ENCODE measurements around the gene PRTN3.
"Not testable (repeated sequence)": the region's sequence is repeated elsewhere in the genome, so short reads cannot be mapped to it uniquely, and the experiment has no call there.

Gene PRTN3

DNA sequence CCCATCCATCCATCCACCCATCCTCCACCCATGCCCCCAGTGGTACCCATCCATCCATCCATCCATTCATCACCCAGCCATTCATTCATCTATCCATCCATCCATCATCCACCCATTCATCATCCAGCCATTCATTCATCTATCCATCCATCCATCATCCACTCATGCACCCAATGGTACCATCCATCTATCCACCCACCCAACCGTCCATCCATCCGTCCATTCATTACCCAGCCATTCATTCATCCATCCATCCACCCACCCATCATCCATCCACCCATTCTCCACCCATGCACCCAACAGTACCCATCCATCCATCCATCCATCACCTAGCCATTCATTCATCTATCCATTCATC, 24.3 kb upstream of the PRTN3 start:
- no peak for DNase-seq (ENCODE audit: low spot score)

DNA sequence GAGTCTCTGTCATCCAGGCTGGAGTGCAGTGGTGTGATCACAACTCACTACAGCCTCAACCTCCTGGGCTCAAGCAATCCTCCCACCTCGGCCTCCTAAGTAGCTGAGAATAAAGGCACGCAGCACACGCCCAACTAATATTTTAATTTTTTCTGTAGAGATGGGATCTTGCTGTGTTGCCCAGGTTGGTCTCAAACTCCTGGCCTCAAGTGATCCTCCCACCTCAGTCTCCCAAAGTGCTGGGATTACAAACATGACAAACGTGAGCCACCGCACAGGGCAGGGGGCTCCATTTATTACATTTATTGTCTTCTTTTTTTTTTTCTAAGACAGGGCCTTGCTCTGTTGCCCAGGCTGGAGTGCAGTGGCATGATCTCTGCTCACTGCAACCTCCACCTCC, 20.6 kb upstream of the PRTN3 start:
- not testable (repeated sequence) for DNase-seq (ENCODE audit: low spot score)

DNA sequence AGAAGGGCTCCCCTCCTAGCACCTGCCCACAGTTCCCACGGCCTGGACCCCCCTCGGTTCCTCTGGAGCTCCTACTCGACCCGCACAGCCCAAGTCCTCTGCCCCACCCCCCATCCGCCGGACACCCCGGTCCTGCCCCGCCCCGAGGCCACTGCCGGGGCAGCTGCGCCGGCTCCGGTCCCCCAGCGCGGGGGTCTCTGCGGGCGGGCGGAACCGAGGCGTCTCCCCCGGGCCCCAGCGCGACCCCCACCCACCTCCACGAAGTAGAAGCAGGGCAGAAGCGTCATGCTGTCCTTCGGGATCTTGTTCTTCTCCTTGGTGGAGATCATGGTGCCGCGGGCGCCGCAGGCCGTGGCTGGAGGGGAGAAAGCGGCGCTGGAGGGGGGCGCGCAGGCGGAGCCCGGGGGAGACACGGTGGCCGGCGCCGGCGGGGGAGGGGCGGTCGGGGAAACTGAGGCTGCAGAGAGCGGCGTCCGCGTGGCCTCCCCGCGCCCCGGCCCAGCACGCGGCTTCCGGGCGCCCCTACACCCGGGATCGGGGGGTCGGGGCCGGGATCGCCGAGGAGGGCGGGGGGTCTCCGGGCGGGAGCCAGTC, 19.5 kb upstream of the PRTN3 start:
- DNase-seq (ENCODE audit: low spot score): no peak

DNA sequence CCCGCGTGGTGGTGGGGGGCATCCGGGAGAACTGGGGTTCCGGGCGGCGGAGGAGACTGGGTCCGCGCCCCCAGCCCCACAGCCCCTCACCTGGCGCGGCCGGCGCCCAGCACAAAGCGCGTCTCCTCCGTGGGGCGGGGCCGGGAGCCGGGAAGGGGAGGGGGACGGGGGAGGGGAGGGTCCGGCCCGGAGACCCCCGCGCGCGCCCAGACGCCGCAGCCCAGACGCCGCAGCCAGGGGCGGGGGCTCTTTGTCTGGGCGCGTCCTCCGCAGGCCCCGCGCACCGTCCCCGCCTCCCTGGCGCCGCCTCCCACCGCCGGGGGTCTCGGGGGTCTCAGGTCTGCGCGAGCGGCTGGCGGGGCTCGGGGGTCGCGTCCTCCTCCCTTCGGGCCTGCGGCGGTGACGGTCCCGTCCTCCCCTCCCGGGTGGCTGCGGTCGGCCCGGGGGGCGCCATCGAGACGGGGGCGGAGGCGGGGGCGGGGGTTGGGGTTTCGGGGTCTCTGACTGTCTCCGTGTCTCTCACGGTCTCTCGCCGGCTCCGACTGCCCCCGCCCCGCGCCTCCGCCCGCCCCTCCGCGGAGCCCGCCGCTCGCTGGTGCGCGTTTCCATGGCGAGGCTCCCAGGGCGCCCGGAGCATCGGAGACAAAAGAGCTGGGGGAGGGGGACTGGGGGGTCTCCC, 18.8 kb upstream of the PRTN3 start, which contains the start of gene PLPPR3:
TSS of gene PLPPR3 (minus strand) at position 131 of the 679 bp plus-strand sequence. CDS start 396 bp downstream, outside the sequence.
- no peak for DNase-seq (ENCODE audit: low spot score)

DNA sequence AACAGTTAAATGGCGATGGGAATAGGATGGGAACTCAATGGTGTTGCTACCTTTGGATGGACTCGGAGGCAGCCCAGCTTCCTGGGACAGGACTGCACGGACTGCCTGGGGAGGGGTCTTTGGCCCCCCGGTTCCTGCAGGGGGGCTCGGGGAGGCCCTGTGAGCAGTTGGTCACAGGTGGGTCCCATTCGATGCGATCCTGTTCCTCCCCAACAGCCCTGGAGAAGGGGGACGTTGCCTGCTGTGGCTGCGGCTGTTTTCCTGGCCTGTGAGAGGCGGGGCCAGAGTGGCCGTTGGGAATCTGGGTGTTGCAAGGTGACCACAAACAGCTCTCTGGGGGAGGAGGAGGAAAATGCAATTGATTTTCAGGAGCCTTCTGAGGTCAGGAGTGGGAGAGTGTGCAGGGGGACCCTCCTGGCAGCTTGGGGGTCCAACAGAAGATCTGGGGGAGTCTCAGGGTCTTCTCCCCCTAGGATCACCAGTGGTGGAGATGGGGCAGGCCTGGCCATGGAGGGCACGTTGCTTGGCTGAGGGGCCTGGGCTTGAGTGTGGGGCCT, 17.2 kb upstream of the PRTN3 start:
- no peak for DNase-seq (ENCODE audit: low spot score)

DNA sequence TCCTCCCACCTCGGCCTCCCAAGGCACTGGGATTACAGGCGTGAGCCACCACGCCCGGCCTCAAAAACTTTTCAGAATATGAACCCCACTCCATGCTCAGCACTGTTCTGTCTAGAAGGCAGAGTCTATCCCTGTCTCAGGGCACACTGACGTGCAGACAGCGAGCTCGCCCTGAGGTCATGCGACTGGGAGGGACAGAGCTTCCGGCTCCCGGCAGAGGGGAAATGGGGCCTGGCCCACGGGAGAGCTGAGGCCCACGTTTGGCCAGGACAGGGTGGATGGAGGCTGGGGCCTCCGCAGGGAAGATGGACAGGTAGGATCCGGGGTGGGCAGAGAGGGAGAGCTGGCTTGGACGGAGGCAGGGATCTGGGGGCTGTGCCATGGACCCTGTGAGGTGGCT, 15.9 kb upstream of the PRTN3 start:
- no peak for DNase-seq (ENCODE audit: low spot score)

DNA sequence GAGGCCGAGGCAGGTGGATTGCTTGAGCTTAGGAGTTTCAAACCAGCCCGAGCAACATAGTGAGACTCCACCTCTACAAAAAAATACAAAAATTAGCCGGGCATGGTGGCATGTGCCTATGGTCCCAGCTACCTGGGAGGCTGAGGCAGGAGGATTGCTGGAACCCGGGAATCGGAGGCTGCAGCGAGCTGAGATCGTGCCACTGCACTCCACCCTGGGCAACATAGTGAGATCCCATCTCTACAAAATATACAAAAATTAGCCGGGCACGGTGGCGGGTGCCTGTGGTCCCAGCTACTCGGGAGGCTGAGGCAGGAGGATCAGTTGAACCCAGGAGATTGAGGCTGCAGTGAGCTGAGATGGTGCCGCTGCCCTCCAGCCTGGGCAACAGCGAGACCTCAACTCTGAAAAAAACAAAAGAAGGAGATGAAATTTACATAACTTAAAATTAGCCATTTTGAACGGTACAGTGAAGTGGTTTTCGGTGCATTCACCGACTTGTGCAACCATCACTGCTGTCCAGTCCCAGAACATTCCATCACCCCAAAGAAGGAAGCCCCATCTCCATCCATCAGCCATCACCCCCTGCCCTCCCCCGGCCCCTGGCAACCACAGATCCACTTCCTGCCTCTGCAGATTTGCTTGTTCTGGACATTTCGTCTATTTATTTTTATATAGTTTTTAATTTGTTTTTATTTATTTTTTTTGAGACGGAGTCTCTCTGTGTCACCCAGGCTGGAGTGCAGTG, 14.7 kb upstream of the PRTN3 start:
- DNase-seq (ENCODE audit: low spot score): no peak

DNA sequence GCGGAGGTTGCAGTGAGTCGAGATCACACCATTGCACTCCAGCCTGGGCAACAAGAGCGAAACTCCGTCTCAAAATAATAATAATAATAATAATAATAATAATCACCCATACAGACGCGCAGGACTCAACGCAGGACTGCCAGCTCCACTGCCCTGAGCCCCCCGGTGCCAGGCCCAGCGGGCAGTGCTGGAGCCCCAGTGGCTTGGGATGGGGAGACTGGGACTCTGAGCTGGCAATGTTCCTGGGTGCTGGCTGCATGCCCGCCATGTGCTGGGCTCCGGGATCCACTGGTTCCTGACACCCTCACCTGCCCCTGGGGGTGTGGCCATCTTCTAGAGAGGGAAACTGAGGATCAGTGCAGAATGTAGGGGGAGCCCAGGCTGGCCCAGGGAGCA, 13.5 kb upstream of the PRTN3 start:
- no peak for DNase-seq (ENCODE audit: low spot score)

DNA sequence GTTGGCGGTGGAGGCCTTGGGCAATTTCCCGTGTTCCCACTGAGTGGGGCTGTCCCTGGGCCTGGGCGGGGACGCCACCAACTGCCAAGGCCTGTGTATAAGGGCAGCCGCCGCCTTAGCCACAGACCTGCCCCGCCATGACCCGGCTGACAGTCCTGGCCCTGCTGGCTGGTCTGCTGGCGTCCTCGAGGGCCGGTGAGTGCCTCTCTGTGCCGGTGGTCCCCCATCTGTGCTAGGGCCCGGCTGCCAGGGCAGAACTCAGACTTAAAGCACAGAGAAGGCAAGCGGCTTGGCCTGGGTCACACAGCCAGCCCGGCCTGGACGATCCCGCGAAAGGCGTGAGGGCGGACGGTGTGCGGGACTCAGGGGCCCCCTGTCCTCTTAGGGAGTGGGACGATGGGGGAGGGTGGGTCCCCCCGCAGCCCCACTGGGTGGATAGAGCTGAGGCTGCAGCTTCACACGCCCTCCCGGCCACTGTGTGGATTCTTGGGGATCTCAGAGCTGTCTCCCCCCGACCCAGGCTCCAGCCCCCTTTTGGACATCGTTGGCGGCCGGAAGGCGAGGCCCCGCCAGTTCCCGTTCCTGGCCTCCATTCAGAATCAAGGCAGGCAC, 13.0 kb upstream of the PRTN3 start, which contains the start of gene AZU1:
TSS of gene AZU1 (plus strand) at position 128 of the 612 bp plus-strand sequence. CDS start at position 138, 10 bp downstream.
- no peak for DNase-seq (ENCODE audit: low spot score)

DNA sequence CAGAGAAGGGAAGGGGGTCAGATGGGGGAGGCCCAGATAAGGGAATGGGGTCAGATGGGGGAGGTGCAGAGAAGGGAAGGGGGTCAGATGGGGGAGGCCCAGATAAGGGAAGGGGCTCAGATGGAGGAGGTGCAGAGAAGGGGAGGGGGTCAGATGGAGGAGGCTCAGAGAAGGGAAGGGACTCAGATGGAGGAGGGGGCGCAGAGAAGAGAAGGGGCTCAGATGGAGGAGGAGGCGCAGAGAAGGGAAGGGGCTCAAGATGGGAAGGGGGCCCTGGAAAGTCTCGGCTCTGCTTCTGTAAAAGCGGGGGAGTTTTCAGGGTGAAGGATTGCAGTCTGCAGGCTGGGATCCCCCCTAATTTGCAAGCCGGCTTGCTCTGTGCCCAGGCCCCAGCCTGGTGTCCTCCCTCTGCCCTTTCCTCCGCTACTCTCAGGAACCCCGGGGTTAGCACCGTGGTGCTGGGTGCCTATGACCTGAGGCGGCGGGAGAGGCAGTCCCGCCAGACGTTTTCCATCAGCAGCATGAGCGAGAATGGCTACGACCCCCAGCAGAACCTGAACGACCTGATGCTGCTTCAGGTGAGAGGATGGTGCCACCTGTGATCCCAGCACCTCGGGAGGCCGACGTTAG, 11.6 kb upstream of the PRTN3 start:
- DNase-seq (ENCODE audit: low spot score): no peak

DNA sequence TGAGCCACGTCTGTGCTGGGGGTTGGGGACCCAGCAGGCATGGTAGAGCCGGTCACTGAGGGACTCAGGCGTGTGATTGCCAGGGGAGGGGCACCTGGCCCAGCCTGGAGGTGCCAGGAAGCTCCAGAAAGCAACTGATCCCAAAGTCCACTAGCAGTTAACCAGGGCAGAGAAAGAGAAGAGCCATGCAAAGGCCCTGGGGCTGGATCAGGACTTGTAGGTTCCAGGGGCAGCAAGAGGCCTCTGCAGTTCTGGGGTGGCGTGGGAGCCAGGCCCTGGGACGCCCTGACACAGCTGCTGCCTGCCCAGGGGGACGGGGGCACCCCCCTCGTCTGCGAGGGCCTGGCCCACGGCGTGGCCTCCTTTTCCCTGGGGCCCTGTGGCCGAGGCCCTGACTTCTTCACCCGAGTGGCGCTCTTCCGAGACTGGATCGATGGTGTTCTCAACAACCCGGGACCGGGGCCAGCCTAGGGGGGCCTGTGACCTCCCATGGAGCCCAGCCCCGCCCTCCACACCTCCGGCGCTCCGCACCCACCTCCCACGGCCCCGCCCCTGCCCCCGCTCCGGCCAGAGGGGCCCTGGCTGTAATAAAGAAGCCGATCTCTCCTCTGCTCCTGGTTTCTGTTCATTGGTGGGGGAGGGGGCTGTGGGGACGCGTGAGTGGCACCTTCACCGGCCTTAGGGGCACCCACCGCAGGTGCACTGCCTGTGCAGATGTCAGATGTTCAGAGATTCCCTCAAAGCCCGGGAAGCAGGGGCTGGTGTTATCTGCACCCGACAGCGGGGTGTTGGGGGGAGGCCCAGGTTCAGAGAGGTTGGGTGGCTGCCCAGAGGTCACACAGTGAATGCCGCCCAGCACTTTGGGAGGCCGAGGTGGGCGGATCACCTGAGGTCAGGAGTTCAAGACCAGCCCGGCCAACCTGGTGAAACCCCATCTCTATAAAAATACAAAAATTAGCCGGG, 9.1 kb upstream of the PRTN3 start:
- DNase-seq (ENCODE audit: low spot score): no peak

DNA sequence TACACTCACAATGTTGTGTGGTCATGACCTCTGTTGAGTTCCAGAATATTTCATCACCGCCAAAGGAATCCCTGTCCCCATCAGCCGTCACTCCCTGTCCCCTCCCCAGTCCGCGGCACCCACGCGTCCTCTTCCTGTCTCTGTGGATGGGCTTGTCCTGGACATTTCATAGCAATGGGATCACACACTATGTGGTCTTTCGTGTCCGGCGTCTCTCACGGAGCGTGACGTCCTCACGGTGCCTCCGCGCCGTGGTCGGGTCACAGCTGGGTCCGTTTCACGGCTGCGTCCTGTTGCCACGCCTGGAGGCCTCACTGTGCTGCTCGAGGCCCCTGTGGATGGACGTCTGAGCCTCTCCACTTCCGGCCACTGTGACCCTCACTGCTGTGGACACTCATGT, 6.6 kb upstream of the PRTN3 start:
- no peak for DNase-seq (ENCODE audit: low spot score)

DNA sequence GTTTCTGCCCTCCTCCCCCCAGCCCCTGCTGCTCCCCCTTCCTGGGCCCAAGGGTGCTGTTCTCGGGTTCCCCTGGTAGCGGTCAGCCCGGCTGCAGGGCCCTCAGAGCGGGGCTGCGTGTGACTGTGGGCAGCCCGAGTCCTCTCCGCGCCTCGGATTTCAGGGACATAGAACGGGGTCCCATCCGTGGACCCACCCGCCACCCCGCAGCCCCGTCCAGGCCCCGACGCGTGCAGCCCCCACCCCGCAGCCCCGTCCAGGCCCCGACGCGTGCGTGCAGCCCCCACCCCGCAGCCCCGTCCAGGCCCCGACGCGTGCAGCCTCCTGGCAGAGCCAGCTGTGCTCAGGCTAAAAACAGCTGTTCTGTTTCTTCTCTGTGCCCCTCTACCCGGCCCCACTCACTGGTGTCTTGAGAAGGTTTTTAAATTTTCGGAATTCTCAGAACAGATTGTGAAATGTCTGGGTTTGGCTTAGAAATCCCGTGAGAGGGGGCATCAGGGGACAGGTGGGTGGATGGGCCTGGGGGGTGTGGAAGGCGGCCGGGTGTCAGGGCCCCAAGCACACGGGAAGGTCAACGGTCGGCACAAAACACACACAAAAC, 5.5 kb upstream of the PRTN3 start:
- no peak for DNase-seq (ENCODE audit: low spot score)

DNA sequence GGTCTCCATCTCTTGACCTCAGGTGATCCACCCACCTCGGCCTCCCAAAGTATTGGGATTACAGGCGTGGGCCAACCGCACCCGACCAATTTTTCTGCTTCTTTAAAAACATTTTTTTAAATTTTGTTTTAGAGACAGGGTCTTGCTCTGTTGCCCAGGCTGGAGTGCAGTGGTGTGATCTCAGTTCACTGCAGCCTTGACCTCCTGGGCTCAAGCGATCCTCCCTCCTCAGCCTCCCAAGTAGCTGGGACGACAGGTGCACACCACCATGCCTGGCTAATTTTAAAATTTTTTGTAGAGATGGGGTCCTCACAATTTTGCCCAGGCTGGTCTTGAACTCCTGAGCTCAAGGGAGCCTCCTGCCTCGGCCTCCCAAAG, 2.0 kb downstream of the PRTN3 start:
- DNase-seq (ENCODE audit: low spot score): not testable (repeated sequence)

DNA sequence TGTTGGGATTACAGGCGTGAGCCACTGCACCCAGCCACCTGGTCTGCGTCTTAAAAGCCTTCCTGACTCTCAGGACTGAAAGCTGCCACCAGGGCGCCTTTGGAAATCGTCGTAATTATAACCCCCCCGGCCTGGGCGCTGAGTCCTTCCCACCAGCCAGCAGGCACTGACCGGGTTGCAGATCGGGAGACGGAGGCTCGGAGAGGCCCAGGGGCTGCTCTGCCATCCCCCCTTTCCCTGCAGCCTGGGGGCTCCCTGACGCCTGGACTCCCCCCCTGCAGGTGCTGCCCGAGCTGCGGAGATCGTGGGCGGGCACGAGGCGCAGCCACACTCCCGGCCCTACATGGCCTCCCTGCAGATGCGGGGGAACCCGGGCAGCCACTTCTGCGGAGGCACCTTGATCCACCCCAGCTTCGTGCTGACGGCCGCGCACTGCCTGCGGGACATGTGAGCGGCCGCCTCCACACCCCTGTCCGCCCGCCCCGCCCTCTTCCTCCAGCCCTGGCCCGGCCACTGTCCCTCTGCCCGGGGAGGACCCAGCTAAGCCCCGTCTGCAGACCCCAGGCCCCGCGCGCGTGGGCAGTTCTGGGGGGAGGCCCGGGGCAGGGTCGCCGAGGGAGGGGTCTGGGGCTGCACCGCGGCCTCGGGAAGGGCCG, 2.5 kb downstream of the PRTN3 start:
- DNase-seq (ENCODE audit: low spot score): no peak

DNA sequence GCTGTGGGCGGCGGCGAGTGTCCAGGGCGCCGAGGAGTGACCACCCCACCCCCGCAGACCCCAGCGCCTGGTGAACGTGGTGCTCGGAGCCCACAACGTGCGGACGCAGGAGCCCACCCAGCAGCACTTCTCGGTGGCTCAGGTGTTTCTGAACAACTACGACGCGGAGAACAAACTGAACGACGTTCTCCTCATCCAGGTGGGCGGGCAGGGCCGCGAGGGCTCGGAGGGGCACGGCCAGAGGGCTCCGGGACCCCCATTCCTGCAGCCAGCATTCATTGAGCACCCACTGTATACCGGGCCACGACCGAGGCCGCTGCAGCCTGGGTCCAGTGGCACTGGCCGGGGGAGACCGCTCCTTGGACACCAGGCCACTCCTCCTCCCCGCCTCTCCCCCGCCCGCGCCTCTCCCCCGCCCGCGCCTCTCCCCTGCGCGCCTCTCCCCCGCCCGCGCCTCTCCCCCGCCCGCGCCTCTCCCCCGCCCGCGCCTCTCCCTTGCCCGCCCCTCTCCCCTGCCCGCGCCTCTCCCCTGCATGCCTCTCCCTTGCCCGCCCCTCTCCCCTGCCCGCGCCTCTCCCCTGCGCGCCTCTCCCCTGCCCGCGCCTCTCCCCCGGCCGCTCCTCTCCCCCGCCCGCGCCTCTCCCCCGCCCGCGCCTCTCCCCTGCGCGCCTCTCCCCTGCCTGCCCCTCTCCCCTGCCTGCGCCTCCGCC, 3.2 kb downstream of the PRTN3 start:
- no peak for DNase-seq (ENCODE audit: low spot score)

DNA sequence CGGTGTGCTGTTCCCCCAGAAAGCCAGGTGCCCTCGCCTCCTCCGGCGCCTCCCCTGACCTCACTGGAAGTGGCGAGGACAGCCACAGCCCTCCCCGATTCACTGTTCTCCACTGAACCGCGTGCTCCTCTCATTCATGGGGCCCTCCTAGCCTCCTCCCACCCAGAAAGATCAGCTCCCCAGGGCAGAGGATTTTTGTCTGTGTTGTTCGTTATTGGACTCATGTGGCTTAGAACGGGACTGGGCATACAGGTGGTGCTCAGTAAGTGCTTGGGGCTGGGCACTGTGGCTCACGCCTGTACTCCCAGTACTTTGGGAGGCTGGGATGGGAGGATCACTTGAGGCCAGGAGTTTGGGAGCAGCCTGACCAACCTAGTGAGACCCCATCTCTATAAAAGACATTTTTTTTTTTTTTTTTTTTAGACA, 3.8 kb downstream of the PRTN3 start:
- no peak for DNase-seq (ENCODE audit: low spot score)

DNA sequence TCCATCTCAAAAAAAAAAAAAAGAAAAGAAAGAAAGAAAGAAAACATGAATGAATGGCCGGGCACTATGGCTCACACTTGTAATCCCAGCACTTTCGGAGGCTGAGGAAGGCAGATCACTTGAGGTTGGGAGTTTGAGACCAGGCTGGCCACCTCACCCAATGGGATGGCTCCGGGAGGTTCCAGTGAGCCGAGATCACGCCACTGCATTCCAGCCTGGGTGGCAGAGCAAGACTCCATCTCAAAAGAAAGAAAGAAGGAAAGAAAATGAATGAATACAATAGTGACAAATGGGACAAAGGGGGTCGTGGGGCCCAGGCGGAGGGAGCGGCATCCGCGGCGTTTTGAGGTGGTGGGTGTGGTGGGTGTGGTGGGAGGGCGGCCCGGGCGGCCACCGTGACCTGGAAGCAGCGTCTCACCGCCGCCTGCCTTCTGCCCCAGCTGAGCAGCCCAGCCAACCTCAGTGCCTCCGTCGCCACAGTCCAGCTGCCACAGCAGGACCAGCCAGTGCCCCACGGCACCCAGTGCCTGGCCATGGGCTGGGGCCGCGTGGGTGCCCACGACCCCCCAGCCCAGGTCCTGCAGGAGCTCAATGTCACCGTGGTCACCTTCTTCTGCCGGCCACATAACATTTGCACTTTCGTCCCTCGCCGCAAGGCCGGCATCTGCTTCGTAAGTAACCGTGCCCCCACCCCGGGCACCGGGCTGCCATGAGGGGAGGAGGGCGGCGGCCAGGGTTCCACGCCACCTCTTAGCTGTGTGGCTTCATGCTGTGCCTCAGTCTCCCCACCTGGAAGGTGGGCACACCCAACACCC, 5.1 kb downstream of the PRTN3 start:
- DNase-seq (ENCODE audit: low spot score): no peak
